GM18867 (cell line): ENCODE data around the gene AKT2.
A peak's percentile ranks its signal among the peaks of the same experiment; 100 is the strongest.

Experiments
- ATAC-seq: cut with Tn5 transposase; IDR thresholded peaks from one replicate; pipeline ENCODE4 v1.9.1; 2021; ENCODE audit warnings: mild to moderate bottlenecking, moderate library complexity; ENCODE audit not compliant: unreplicated experiment

The AKT2 gene

DNA sequence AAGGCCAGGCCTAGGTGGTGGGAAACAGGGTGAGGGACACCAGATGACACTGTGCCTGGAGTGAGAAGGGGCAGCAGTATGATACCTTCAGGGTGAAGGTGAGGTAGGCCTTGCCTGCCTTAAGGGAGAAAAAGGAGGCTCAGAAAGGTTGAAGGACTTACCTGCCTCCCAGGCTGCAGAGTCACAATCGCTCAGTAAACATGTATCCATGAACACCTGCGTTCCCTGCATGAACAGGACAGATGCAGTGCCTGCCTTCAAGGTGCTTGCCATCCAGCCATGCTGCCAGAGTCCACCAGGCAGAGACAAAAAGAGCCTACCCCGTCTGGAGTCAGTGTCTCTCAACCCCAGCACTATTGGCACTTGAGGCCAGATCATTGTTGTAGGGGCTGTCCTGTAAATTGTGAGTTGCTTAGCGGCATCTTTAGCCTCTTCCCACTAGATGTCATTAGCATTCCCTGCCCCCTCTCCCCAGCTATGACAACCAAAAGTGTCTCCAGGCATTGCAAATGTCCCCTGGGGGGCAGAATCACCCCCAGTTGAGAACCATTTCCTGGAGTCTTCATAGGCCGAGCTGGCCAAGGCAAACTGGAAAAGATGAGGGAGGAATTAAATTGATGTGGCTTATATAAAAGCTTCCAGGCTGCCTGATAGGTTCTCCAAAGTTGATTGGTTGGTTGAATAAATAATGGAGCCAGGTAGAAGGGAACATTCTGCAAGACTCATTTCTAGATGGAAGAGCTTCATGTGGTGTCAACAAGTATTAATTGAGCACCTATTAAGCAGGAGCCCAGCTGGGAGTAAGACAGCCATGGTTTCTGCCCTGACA, 92.2 kb downstream of the AKT2 start:
- ATAC-seq, result no peak

DNA sequence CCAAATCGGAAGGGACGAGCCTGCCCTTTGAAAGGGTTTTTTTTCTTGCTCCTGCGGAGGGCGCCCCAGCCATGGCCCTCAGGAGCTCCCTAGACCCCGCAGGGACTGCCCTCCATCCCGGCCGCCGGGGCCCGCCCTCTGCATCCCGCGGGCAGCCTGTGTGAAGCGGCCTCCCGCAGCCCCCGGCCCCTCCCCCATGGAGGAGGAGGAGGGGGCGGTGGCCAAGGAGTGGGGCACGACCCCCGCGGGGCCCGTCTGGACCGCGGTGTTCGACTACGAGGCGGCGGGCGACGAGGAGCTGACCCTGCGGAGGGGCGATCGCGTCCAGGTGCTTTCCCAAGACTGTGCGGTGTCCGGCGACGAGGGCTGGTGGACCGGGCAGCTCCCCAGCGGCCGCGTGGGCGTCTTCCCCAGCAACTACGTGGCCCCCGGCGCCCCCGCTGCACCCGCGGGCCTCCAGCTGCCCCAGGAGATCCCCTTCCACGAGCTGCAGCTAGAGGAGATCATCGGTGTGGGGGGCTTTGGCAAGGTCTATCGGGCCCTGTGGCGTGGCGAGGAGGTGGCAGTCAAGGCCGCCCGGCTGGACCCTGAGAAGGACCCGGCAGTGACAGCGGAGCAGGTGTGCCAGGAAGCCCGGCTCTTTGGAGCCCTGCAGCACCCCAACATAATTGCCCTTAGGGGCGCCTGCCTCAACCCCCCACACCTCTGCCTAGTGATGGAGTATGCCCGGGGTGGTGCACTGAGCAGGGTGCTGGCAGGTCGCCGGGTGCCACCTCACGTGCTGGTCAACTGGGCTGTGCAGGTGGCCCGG, 93.1 kb downstream of the AKT2 start:
- no peak for ATAC-seq

DNA sequence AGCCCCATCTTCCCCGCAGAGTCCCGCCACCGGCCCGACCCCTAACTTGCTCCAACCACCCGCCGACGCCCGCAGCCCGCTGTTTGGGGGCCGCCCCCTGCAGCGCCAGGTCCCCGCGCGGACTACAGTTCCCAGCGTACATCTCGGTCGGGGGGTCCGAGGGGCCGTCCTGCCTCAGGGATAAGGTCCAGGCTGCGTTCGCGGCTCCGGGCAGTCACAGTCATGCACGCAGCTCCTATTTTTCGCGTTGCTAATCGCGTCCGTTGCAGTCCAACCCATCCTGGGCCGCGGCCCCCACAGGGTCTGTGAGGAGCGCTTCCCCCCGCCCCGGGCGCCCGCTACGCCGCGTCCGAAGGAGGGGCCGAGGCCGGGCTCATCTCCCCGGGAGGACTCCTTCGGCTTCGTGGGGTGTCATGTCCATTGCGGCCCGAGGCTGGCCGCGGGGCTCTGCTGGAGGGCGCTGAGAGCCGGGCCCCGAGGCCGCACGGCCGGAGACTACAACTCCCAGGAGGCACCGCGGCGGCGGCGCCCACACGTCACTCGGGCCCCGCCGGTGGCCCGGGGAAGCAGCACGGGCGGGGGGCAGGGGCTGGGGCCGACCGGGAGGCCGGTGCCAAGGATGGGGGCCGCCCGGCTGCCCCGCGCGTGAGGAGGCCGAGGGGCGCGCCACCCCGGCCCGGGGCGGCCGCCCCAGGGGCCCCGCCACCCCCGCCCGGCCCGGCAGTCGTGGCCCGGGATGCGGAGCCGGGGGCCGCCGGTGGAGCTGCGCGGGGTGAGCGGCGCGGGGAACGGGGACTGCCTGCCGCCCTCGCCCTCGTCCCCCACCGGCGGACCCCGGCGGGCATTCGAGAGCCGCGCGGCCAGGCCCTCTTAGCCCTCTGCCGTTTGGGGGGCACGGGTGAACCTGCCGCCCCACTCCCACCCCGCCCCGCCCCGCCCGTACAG, 94.0 kb downstream of the AKT2 start, which contains the start of gene MAP3K10:
Gene MAP3K10, plus strand, starts transcription at position 536 of the 945 bp plus-strand sequence. CDS start 606 bp downstream, outside the sequence.
- ATAC-seq, result peak; percentile 74

DNA sequence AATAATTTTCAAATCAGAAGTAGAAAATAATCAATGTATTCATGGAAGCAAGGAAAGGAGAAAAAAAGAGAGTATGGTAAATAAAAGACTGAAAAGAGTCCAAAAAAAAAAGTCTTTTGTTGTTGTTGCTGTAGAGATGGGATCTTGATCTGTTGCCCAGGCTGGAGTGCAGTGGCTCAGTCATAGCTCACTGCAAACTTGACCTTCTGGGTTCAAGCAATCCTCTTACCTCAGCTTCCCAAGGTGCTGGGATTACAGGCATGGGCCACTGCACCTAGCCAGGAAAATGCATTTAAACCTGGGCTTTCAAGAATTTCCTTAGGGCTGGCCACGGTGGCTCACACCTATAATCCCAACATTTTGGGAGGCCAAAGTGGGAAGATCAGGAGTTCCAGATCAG, 100.9 kb downstream of the AKT2 start:
- no peak for ATAC-seq
